CD4-positive, alpha-beta memory T cell (primary cell): ENCODE results near the gene KCNG1. TPM values are rescaled to one million over a fixed set of nuclear protein-coding genes. Genes with fewer than 3 reads are reported as not detected.

ENCODE experiments used
- CTCF ChIA-PET: fragments of 350-600 bp; sonication (Branson Sonifier 250); formaldehyde crosslinking; loops from one replicate; lab custom pipeline; 2021; ENCODE audit warnings: inconsistent platforms; ENCODE audit not compliant: partially characterized antibody; lab: Charles Lee
- POLR2A ChIA-PET: fragments of 350-600 bp; sonication (Branson Sonifier 250); formaldehyde crosslinking; loops from one replicate; lab custom pipeline; 2021; ENCODE audit not compliant: partially characterized antibody; lab: Charles Lee
- DNase-seq, 5 donors: peaks; one replicate each; pipeline versions ENCODE4 v3.0.0 to v3.0.0-alpha.2; 2020 to 2022; ENCODE audit warnings: mixed read lengths in 1 of 5
- H3K27ac ChIP-seq: one replicate; pipeline ENCODE4 v1.7.0; 2013; ENCODE audit warnings: low read depth, low read length
- H3K27me3 ChIP-seq: 2 replicates; pipeline ENCODE4 v1.7.0; 2013; ENCODE audit warnings: mild to moderate bottlenecking, low read length, moderate library complexity; ENCODE audit not compliant: insufficient read depth
- H3K36me3 ChIP-seq: 2 replicates; pipeline ENCODE4 v1.7.0; 2013; ENCODE audit warnings: mild to moderate bottlenecking, low read length, moderate library complexity; ENCODE audit not compliant: insufficient read depth
- H3K4me1 ChIP-seq: 2 replicates; pipeline ENCODE4 v1.7.0; 2013; ENCODE audit warnings: mild to moderate bottlenecking, low read length, moderate library complexity; ENCODE audit not compliant: insufficient read depth
- H3K4me3 ChIP-seq, 2 donors: one replicate each; pipeline ENCODE4 v1.7.0; 2013; ENCODE audit warnings: low read length in 2 of 2, mild to moderate bottlenecking in 1 of 2
- H3K9me3 ChIP-seq, 2 donors: one replicate each; pipeline ENCODE4 v1.7.0; 2013; ENCODE audit warnings: low read length in 2 of 2, control low read depth in 1 of 2; ENCODE audit not compliant: control insufficient read depth in 1 of 2
- H3K27ac Mint-ChIP-seq, 7 donors: one replicate each; pipeline ENCODE4 v1.8.0; 2020 to 2021; ENCODE audit warnings: mixed read lengths in 7 of 7, mild to moderate bottlenecking in 6 of 7, inconsistent platforms in 3 of 7, moderate library complexity in 3 of 7
- H3K27me3 Mint-ChIP-seq, 2 donors: one replicate each; pipeline ENCODE4 v1.8.0; 2020 to 2021; ENCODE audit warnings: mixed read lengths in 2 of 2
- H3K36me3 Mint-ChIP-seq, 2 donors: one replicate each; pipeline ENCODE4 v1.8.0; 2020 to 2021; ENCODE audit warnings: mixed read lengths in 2 of 2, inconsistent platforms in 1 of 2, mild to moderate bottlenecking in 1 of 2
- H3K4me1 Mint-ChIP-seq, 4 donors: one replicate each; pipeline ENCODE4 v1.8.0; 2020 to 2021; ENCODE audit warnings: mixed read lengths in 4 of 4, mild to moderate bottlenecking in 1 of 4
- H3K4me3 Mint-ChIP-seq, 8 donors: one replicate each; pipeline ENCODE4 v1.8.0; 2020 to 2021; ENCODE audit warnings: mixed read lengths in 8 of 8, mild to moderate bottlenecking in 7 of 8, moderate library complexity in 6 of 8, inconsistent platforms in 3 of 8
- H3K9me3 Mint-ChIP-seq, 8 donors: one replicate each; pipeline ENCODE4 v1.8.0; 2020 to 2021; ENCODE audit warnings: mixed read lengths in 8 of 8, mild to moderate bottlenecking in 5 of 8, inconsistent platforms in 3 of 8, moderate library complexity in 1 of 8
- intact Hi-C: fragments of 100-400 bp; cut with micrococcal nuclease; formaldehyde crosslinking; loops from one replicate; pipeline ENCODE4 v1.15.1; 2023
- polyA plus RNA-seq, 2 donors: library from polyadenylated mRNA; unstranded; fragments of 300-500 nt; fragmentation: Illumina TruSeq; gene quantifications; one replicate each; pipeline ENCODE4 v1.2.3, GENCODE V29; 2021
- total RNA-seq, 2 experiments: library from RNA; stranded (reverse); gene quantifications; one replicate each; pipeline ENCODE4 v1.2.3, GENCODE V29; 2021

KCNG1 gene
- total and polyA plus RNA-seq, 4 experiments from 2014 or later: not detected

DNA sequence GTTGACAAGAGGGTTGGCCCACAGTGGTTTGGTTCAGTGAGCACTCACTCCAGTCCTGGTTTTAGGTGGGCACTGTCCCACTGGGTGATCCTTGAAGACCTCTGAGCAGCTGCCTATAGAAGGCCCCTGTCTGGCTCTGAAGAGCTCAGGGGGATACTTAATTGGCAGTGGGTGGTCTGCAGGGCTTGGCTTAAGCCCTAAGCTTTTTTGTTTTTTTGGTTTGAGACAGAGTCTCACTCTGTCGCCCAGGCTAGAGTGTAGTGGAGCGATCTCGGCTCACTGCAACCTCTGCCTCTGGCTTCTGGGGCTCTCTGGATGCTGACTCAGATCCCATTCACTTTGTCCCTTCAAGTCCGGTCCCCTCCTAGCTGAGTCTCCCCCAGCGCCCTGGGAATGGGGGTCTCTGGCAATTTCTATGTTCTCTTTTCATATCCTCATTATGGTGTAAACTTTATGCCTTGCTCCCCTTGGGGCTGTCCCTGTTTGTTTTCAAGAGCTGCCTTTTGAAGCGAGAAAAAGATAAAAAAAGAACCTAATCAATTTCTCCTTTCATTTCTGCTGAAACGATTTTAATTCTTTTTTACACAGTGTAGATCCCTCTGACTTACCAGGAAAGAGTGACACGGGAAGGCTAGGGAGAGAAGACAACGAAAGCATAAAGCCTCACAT lies 12.2 kb upstream of the KCNG1 start:
- peaks cover 5% of the 10 kb centered on the region for H3K27me3 ChIP-seq
- no peak for DNase-seq
- no peak overlapping the region for H3K27ac Mint-ChIP-seq
- H3K36me3 ChIP-seq: no peaks in the 10 kb centered on the region
- H3K27me3 Mint-ChIP-seq: peaks cover 39 to 45% of the 10 kb centered on the region in 2 donors
- no peak overlapping the region for H3K4me3 ChIP-seq
- no peaks in the 10 kb centered on the region for H3K4me1 ChIP-seq
- H3K9me3 ChIP-seq: no peaks in the 10 kb centered on the region
- no peak overlapping the region for H3K27ac ChIP-seq
- intact Hi-C loops: no loop called here
- no peaks in the 10 kb centered on the region for H3K36me3 Mint-ChIP-seq
- ChIA-PET CTCF (interaction anchor here (1.3 kb wide), 1 partner anchor 20 kb away, joined by 4 read pairs; no protein-coding TSS in a partner anchor), POLR2A (no interaction called here)
- H3K4me1 Mint-ChIP-seq: no peaks in the 10 kb centered on the region
- H3K4me3 Mint-ChIP-seq: no peak overlapping the region
- H3K9me3 Mint-ChIP-seq: peaks cover 0 to 1% (median 0%) of the 10 kb centered on the region in 8 donors

DNA sequence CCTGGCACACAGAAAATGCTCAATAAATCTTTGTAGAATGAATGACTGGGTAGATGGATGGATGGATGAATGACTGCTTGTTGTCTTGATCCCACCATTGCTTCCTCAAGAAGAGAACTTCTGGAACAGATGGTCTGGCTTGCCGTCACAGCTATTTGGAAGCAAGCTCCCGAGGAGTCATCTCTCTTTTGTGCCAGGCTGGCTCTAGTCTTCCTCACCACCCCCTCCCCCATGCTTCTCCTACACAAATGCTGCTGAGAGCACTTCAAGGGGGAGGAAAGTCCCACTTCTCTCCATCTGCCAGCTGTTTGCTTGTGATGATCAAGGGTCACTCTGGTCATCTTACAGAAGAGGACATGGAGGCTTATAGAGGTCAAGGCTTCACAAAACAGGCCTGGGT lies 11.6 kb upstream of the KCNG1 start:
- Histone ChIP-seq H3K36me3 (no peaks in the 10 kb centered on the region), H3K27me3 (peaks cover 5% of the 10 kb centered on the region), H3K4me3 (no peak overlapping the region), H3K9me3 (no peaks in the 10 kb centered on the region), H3K27ac (no peak overlapping the region), H3K4me1 (no peaks in the 10 kb centered on the region)
- intact Hi-C loops: no loop called here
- DNase-seq: no peak
- no peaks in the 10 kb centered on the region for H3K36me3 Mint-ChIP-seq
- peaks cover 0 to 1% (median 0%) of the 10 kb centered on the region in 8 donors for H3K9me3 Mint-ChIP-seq
- CTCF ChIA-PET: interaction anchor here (1.3 kb wide), 1 partner anchor 19 kb away, joined by 4 read pairs; no protein-coding TSS in a partner anchor
- POLR2A ChIA-PET: no interaction called here
- H3K4me1 Mint-ChIP-seq: no peaks in the 10 kb centered on the region
- no peak overlapping the region for H3K4me3 Mint-ChIP-seq
- H3K27me3 Mint-ChIP-seq: peaks cover 46 to 48% of the 10 kb centered on the region in 2 donors
- no peak overlapping the region for H3K27ac Mint-ChIP-seq

DNA sequence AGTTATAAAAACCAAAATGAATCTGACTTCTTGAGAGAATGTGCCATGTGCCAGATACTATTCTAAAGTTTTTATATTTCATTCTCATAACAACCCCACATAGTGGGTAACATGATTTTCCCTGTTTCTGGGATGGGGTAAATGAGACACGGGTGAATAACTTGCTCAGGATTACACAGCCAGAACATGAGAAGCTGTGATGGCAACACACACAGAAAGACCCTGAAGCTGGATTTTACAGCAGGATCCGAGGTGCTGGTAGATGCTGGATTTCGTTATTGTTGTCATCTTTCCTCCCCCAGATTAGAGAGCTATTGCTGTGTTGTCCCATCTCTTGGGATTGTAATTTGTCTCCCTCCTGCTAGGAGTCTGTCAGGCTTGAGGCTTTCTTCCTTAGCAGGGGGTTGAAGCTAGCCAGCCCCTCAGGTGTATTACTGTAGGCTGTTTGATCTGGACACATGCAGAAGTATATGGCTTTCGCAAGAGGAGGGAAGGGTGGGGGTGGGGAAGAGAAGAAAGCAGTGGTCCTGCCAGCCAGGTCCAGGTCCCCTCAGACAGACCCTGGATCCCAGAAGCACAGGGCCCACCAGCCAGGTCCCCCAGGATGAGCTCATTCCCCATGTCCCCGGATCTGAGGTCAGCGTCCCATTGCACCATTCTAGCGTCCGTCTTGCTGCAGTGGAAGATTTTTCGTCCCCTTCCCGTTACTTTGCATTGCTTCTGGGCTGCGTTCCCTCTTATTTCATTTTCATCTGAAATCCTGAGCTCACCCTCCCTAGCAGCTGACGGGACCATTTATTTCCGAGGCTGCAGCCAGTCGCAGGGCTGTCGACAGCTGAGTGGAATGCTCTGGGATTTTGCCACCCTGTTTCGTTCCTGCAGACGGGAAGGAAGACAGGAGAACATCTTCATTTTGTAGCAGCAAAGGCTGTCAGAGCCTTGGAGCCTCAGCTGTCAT lies 7.3 kb upstream of the KCNG1 start:
- peaks cover 0 to 1% (median 0%) of the 10 kb centered on the region in 8 donors for H3K9me3 Mint-ChIP-seq
- H3K36me3 ChIP-seq: no peaks in the 10 kb centered on the region
- CTCF ChIA-PET: interaction anchor here (0.9 kb wide), 1 partner anchor 15 kb away, joined by 4 read pairs; no protein-coding TSS in a partner anchor

DNA sequence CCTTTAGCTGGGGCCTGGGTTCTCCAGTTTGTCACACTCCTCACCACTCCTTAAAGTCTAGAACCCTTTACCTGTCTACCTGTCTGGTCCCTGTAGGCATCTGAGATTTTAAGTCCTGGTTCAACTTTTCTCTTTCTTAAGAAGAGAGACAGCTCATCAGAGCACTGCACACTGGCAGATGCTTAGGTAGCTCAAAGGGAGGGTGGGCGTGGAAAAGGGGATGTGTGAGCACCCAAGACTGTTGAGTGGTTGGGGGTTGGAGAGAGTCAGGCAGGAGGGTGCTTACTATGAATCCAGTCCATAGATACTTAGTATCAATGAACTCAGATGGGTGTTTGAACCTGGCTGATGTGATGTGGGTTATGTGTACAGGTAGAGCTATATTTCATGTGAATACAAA lies 6.6 kb upstream of the KCNG1 start:
- H3K27me3 Mint-ChIP-seq: peaks cover 57 to 64% of the 10 kb centered on the region in 2 donors

More for the DNA sequence above, 7.3 kb upstream of the KCNG1 start:
- no peak for DNase-seq
- Histone ChIP-seq H3K4me3 (no peak overlapping the region), H3K27me3 (peaks cover 10% of the 10 kb centered on the region), H3K27ac (no peak overlapping the region), H3K9me3 (no peaks in the 10 kb centered on the region), H3K4me1 (no peaks in the 10 kb centered on the region)
- Mint-ChIP-seq H3K36me3 (no peaks in the 10 kb centered on the region), H3K4me1 (no peaks in the 10 kb centered on the region), H3K4me3 (no peak overlapping the region), H3K27me3 (peaks cover 56 to 63% of the 10 kb centered on the region in 2 donors), H3K27ac (no peak overlapping the region)
- POLR2A ChIA-PET: no interaction called here
- intact Hi-C loops: no loop called here

DNA sequence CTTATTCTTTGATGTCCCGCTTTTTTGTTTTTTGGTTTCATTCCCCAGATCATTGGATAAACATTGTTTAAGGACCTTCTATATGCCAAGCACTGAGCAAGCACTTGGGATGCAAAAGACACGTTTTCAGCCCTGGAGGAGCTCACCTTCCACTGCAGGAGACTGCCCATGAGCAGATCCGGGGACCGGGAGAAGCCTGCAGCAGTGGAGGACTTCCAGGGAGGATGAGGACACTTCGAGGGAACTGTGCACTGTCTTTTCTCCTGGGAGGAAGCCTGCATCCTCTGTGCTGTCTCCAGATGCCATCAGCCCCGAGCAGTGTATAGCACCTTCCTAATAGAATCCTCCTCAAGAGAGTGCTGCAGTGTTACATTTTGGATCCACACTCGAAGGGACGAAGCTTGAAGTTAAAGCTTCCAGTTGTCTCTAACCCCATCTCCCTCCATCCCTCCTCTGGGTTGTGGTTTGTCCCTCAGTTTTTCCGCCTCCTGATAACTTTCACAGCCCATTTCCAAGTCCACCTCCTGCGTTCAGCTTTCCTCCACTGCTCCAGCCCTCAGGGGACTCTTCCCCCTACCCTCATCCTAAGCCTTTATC lies 5.8 kb upstream of the KCNG1 start:
- no peaks in the 10 kb centered on the region for H3K9me3 ChIP-seq
- H3K27me3 ChIP-seq: peaks cover 12% of the 10 kb centered on the region
- intact Hi-C loops: no loop called here
- Mint-ChIP-seq H3K4me3 (no peak overlapping the region), H3K9me3 (peaks cover 0 to 1% (median 0%) of the 10 kb centered on the region in 8 donors), H3K27me3 (peaks cover 60 to 68% of the 10 kb centered on the region in 2 donors), H3K4me1 (peaks cover 2 to 8% (median 5%) of the 10 kb centered on the region in 4 donors), H3K36me3 (no peaks in the 10 kb centered on the region), H3K27ac (no peak overlapping the region)
- no peak overlapping the region for H3K4me3 ChIP-seq
- H3K36me3 ChIP-seq: no peaks in the 10 kb centered on the region
- no peak for DNase-seq
- ChIA-PET POLR2A (no interaction called here), CTCF (no interaction called here)
- H3K4me1 ChIP-seq: no peaks in the 10 kb centered on the region
- H3K27ac ChIP-seq: no peak overlapping the region

More for the DNA sequence above, 6.6 kb upstream of the KCNG1 start:
- Mint-ChIP-seq H3K4me1 (no peaks in the 10 kb centered on the region), H3K4me3 (no peak overlapping the region), H3K36me3 (no peaks in the 10 kb centered on the region), H3K27ac (no peak overlapping the region), H3K9me3 (peaks cover 0 to 1% (median 0%) of the 10 kb centered on the region in 8 donors)
- H3K9me3 ChIP-seq: no peaks in the 10 kb centered on the region
- H3K36me3 ChIP-seq: no peaks in the 10 kb centered on the region
- H3K27ac ChIP-seq: no peak overlapping the region
- H3K4me3 ChIP-seq: no peak overlapping the region
- POLR2A ChIA-PET: no interaction called here
- DNase-seq: no peak
- CTCF ChIA-PET: no interaction called here
- intact Hi-C loops: no loop called here
- peaks cover 10% of the 10 kb centered on the region for H3K27me3 ChIP-seq
- H3K4me1 ChIP-seq: no peaks in the 10 kb centered on the region

DNA sequence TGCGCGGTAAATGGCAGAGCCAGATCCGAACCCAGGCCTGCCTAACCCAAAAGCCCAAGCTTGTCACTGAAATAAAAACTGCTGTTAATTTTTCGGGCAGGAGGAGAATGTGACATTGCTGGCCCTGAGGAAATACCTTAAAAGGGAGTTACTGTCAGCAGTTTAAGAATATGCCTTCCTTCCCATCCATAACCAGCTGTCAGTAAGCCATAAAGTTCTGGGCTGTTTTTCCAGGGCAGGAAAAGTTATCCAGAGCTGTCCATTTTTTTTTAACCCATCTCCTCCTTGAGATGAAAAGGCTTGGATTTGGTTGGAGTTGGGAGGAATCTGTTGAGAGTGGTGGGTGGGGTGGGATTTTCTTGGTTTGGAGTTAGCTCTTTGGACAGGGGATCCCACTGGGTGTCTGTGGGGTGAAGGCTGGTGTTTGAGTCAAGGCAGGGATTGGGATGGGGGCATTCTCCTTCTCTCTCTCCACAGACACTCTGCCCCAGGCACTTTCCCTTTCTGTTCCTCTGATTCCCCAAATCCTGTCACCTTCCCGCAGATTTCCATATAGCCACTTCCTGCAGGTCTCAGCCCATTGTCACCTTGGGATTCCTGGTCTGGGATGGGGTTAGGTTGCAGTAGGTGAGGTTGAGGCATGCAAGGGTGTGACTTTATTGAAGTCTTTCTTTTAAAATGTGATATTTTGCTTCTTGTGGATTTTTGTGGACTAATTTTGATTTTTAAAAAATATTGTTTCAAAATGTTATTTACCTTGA lies 4.3 kb upstream of the KCNG1 start:
- no peaks in the 10 kb centered on the region for H3K36me3 ChIP-seq
- H3K4me3 ChIP-seq: no peak overlapping the region
- DNase-seq: no peak
- no peaks in the 10 kb centered on the region for H3K36me3 Mint-ChIP-seq
- ChIA-PET POLR2A (no interaction called here), CTCF (no interaction called here)
- H3K27me3 Mint-ChIP-seq: peaks cover 57 to 63% of the 10 kb centered on the region in 2 donors
- no peak overlapping the region for H3K4me3 Mint-ChIP-seq
- H3K27me3 ChIP-seq: peaks cover 12% of the 10 kb centered on the region
- no peak overlapping the region for H3K27ac ChIP-seq
- peaks cover 2 to 13% (median 9%) of the 10 kb centered on the region in 4 donors for H3K4me1 Mint-ChIP-seq
- no peaks in the 10 kb centered on the region for H3K9me3 ChIP-seq
- no peaks in the 10 kb centered on the region for H3K9me3 Mint-ChIP-seq
- intact Hi-C loops: no loop called here
- peaks cover 3% of the 10 kb centered on the region for H3K4me1 ChIP-seq
- no peak overlapping the region for H3K27ac Mint-ChIP-seq
